GM15510 (cell line): ENCODE data around the gene BLOC1S2.

Experiments used
- POLR2A ChIP-seq: IDR thresholded peaks from 3 replicates; pipeline ENCODE4 v1.6.1; 2011; ENCODE audit warnings: borderline replicate concordance; ENCODE audit not compliant: insufficient read length; ENCODE audit errors: extremely low read depth

The BLOC1S2 gene

DNA sequence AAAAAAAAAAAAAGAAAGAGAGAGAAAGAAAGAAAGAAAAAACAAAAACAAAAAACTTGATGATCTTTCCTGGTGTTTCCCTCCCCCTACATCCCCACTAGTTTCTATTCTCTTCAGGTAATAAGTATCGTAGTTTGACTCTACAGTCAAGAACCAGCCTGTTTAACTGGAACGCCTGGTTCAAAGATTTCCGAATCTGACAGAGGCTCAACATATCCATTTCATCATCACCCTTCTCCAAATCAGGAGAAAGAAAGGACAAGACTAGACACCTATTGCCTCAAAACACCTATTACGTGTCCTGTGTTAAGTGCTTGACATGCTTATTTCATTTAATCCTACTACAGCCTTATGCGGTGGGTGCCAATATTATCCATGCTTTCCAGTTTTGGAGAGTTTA lies 20.4 kb upstream of the BLOC1S2 start:
- no peak for TF ChIP-seq POLR2A

DNA sequence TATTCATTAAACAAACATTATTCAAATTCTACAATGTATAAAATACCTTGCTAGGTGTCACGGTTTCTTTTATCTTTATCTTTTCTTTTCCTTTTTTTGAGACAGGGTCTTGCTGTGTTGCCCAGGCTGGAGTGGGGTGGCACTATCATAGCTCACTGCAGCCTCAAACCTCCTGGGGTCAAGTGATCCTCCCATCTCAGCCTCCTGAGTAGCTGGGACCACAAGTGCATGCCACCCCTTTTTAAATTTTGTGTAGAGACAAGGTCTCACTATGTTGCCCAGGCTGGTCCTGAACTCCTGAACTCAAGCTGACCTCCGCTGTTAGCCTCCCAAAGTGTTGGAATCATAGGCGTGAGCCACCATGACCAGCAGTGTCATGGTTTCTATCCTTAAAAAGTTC lies 17.9 kb upstream of the BLOC1S2 start:
- no peak for TF ChIP-seq POLR2A

DNA sequence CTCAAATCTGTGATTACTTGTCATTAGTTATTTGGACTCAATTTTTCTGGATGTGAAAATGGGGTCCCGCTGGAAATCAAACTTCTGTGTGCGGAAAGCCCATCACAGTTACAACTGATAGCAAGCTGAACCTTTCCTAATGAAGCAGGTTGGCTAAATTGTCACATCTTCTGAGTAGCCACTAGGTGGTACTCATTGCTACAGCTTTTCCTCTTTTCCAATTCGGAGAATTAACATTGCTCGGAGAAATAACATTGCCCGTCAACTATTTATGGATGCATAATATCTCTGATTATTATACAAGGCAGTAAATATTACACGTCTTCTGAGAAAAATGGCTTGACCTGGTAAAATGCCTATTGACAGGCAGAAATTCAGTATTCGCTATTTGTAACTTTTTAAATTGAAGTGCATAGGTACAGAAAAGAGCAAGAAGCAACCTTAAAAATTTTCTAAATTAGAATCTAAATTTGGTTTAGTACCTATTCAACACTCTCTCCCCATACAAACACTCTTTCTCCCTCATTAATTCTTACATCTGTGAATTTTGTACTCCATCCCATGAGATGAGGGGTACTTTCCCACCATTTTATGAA lies 17.3 kb upstream of the BLOC1S2 start:
- no peak for TF ChIP-seq POLR2A

DNA sequence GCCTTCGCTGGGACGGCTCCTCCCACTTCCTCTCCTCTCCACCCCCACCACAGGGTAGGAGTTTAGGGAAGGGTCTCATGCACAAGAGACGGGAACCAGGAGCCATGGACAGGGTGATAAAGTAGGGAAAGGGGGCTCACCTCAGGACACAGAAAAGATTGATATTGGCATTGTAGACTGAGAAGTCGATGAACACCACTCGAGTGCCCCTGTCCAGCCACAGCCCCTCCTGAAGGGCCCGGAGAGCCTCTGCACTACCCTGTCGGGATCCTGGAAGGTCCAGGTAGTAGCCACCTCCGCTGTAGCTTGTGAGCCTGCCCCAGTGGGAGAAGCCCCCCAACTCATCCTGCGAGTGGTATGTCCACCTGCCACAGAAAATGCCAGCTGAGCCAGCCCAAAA lies 10.8 kb upstream of the BLOC1S2 start:
- no peak for TF ChIP-seq POLR2A

DNA sequence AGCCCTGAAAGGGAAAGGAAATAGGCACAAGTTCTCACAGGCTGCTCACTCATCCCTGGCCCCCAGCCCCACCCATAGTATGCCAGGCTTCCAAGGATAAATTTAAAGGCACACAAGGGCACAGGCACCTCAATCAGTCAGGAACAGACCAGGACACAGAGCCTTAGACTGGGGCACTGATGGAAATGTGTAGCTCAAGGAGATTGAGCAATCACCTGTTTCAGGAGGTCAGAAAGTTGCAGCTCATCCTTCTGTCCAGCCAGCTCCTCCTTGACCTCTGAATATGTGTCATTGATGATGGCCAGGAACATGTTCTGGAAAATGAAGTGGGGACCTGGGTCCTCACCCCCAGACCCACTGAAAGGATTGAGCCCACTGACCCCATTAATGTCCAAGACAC lies 6.6 kb upstream of the BLOC1S2 start:
- no peak for TF ChIP-seq POLR2A

DNA sequence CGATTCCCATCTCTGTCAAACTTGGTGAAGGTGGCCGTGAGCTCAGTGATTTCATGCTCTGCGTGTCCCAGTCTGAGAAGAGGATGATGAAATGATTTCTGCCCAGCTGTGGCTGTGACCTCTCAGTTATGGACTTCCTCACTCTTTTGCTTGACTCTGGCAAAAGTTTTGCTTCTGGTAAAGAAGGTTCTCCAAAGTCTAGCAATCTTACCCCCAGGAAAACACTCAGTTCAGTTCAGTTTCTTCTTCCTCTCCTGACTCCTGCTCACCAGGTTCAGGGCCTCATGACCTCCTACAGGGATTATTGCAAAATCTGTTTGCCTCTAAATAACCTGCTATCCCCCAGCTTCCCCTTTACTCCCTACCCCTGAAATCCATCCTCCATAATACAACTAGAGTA lies 4.9 kb upstream of the BLOC1S2 start:
- no peak for TF ChIP-seq POLR2A

DNA sequence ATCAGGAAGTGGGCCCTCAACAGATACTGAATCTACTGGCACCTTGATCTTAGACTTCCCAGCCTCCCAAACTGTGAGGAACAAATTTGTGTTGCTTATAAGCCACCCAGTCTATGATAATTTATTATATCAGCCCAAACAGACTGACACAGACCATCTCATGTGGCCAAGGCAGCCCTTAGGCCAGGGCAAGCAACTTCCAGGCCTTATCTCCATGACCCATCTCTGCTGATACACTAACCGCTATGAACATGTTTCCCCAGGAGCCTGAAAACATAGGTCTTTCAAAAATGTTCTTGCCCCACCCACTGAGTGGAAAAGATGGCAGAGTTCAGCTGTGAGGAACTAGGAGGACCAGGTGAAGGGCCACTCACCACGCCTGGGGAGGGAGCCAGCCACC lies 3.2 kb upstream of the BLOC1S2 start:
- no peak for TF ChIP-seq POLR2A

DNA sequence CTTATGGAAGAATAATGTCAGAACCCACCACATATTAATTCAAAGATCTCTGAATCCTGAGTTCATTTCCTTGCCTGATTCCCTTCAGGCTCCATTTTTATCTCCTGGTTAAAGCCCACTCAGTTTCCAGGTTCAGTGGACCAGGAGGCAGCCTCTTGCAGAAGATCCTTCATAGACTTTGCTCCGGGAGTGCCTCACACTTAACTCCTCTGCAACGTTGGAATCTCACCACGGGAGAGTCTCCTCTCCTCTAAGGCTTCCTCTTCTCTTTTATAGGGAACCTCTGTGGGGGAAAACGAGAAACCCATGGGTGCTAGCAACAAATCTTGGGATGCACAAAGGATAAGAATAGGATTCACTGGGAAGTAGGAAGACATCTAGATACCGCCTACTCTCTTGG lies 1.7 kb upstream of the BLOC1S2 start:
- no peak for TF ChIP-seq POLR2A

DNA sequence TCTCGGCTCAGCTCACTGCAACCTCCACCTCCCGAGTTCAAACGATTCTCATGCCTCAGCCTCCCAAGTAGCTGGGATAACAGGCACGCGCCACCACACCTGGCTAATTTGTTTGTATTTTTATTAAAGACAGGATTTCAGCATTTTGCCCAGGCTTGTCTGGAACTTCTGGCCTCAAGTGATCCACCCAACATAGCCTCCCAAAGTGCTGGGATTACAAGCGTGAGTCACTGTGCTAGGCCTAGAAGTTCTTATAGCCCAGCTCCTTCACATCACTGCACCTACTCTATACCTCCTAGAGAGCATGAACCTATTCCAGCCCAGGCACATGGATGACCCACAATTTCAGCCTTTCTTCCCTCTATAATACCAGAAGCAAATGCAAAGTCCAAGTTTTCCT lies 1.3 kb upstream of the BLOC1S2 start:
- no peak for TF ChIP-seq POLR2A

DNA sequence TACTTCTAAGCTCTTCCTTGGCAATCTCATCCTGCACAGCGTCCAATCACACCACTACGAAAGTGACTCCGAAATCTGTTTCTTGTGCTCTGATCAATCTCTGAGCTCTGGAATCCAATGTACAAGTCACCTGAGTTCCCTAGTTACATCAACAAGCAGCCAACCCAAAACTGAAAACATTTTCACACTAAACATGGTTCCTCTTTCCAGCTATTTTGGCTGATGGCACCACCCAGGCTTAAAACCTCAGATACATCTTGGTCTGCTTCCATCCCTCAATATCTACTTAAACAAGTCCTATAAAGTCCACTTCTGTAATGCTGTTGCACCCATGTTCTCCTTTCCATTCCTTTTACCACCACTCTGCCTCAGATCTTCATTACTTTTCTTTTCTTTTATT lies 3.6 kb downstream of the BLOC1S2 start:
- no peak for TF ChIP-seq POLR2A

DNA sequence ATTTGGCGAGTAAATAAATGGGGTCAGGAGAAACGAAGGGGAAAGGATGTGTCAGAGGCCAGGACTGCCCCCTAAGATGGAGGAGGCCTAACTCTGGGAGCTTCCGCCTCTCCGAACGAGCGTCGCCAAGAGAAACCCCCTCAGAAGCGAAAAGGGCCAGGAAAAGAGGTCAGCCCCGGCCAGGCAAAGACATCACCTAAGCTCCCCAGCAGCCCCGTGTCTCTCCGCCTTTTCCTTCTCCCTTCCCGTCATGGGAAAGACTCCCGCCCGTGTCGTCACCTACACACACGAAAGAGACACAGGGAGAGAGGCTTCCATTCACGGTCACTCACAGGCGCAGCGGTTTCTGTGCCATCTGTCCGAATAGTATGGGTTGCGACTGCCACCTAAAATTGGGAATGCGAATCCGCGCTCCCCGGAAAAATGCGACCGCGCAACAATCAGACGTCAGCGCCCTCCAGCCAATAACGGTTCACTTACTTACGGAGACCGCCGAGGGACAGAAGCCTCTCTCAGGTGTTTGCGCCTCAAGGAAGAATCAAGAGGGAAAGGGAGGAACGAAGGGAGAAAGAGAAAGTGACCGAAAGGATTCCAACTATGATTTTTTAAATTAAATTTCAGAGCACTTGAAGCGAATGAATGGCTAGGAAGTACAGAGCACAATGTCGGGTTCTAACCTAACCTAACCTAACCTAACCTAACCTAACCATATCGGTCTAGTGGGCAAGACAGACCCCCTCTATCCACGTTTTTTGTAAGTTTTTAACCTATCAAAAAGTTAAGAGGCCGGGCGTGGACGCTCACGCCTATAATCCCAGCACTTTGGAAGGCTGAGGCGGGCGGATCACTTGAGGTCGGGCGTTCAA lies 19.0 kb downstream of the BLOC1S2 start, which contains the start of gene CWF19L1:
Gene CWF19L1, minus strand, starts transcription at position 400 of the 866 bp plus-strand sequence. Its CDS starts 45 bp downstream, at position 355.
- peak; percentile 50 for TF ChIP-seq POLR2A

DNA sequence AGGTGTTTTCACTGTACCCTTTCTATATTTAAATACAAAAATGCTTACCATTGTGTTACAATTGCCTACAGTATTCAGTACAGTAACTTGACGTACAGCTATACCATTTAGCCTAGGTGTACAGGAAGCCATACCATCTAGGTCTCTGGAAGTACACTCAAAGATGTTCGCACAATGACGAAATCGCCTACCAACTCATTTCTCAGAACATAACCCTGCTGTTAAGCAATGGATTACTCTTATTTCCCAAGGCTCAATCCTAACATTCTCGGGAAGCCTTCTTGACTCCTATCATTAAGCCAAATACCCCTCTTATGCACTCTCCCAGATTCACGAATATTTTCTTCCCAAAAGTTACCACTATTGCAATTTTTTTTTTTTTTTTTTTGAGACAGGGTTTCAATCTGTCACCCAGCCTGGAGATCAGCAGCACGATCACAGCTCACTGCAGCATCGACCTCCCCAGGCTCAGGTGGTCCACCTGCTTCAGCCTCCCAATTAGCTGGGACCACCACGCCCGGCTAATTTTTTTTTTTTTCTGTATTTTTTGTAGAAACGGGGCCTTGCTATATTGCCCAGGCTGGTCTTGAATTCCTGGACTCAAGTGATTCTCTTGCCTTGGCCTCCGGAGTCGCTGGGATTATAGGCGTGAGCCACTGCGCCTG lies 20.5 kb downstream of the BLOC1S2 start:
- TF ChIP-seq POLR2A = no peak

DNA sequence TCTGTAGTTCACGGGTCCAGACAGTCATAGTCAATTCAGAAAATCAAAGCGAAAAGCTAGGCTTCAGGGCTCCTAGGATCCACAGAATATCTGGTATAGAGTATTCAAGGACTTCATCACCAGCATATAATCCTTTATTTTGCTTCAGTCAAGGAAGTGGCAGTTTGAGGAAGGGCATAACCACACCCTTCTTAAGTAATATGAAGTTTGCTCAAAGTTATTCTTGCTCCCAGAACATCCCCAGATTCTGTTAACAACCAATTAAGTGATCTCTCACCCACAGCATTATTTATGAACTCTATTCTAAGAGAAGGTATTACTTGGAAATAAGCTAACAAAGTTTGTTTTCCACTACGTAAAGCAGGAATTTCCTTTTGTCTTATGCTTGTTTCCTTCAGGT lies 32.3 kb downstream of the BLOC1S2 start:
- no peak for TF ChIP-seq POLR2A

DNA sequence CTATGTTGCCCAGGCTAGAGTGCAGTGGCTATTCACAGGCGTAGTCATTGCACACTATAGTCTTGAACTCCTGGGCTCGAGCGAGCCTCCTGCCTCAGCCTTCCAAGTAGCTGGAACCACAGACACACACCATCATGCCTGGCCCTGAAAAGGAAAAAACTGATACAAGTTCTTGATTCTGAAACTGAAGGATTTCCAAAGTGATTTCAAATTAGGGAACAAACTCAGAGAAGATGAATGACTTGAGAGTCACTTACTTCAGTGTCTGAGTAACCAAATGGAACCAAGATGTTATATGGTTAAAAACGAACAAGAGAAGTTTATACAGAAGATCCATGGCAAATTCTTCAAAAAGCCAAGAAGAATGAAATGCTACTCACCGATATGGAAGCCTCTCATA lies 33.4 kb downstream of the BLOC1S2 start:
- no peak for TF ChIP-seq POLR2A

DNA sequence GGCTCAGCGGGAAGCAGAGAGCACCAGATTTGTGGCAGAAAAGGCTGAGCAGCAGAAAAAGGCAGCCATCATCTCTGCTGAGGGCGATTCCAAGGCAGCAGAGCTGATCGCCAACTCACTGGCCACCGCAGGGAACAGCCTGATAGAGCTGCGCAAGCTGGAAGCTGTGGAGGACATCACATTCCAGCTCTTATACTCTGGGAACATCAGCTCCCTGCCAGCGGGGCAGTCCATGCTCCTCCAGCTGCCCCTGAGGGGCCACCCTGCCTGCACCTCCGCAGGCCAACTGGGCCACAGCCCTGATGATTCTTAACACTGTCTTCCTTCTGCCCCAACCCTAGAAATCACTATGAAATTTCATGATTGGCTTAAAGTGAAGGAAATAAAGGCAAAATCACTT lies 37.7 kb downstream of the BLOC1S2 start:
- no peak for TF ChIP-seq POLR2A

DNA sequence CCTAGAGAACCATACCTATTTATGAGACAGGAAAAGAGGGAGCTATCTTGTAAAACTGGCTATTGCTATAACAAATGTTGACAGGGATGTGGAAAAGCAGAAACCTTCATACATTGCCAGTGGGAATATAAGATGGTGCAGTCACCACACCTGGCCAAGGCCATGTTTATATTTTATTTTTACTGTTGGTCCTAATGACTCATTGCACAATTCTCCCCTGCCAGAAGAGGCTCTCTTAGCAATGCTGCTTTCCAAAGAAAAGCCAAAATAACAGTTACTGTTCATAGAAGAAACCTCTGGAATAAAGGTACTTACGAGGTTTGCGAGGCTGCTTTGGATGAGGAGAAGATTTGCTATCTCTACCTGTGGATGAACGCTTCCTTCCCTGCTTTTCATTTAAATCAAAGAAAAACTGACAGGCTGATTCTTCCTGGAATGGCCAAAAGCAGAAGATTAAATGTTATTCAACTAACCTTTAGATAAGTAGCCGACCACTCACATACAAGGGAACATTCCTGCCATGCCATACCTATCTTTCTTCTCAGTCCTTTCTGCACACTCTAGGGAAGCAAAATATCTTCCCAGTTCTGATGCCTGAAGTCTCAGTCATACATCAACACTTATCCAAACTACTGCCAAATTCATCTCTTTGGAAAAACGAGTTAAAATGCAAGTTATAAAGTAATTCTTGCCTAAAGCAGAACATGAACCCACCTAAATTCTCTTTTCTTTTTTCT lies 40.8 kb downstream of the BLOC1S2 start:
- no peak for TF ChIP-seq POLR2A

DNA sequence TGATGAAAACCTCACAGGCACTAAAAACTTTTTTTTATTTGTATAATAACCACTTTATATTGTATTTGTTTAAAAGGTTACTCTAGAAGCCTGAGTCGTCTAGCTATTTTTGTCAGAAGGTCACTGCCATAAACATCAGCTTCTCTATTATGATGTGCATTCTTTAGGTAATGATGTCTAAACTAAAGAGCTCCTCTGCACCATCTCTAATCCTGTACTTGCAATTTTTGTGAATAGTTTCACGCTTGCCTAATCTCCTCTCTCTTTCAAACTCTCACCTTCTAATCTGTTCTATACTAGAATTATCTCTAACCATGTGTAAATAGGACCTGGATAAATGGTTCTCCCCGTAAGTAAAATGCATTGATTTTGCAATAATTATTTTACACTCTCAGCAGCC lies 46.6 kb downstream of the BLOC1S2 start:
- TF ChIP-seq POLR2A = no peak
